Measurements from ENCODE around the gene ANKMY2. TPM values are rescaled to one million over a fixed set of nuclear protein-coding genes. Genes with fewer than 3 reads are reported as not detected.

ANKMY2 gene
- total RNA-seq, 3 donors from 2014 or later: 5.7 to 7.1 (median 5.7) TPM

- no peak for ATAC-seq
- H3K9me3 Mint-ChIP-seq: no peaks in the 10 kb centered on the region
- peaks cover 66% of the 10 kb centered on the region for H3K4me1 Mint-ChIP-seq (ENCODE audit: low read depth)
- no peak for DNase-seq
- no peaks in the 10 kb centered on the region for H3K27me3 Mint-ChIP-seq (ENCODE audit: low read depth)
- peaks cover 27% of the 10 kb centered on the region for H3K36me3 Mint-ChIP-seq (ENCODE audit: insufficient read depth)
- H3K4me3 Mint-ChIP-seq: peak overlapping the region; percentile 94
Measured at GRCh38 chr7:16649196-16649595, 3.6 kb upstream of the ANKMY2 start.

GRCh38 chr7:16648551-16648950 is 3.0 kb upstream of the ANKMY2 start:
- Mint-ChIP-seq H3K36me3 (ENCODE audit: insufficient read depth) (peaks cover 26% of the 10 kb centered on the region), H3K4me3 (peak overlapping the region; percentile 94), H3K9me3 (no peaks in the 10 kb centered on the region)

GRCh38 chr7:16647435-16647960 is 1.9 kb upstream of the ANKMY2 start:
- no peak for DNase-seq

More at GRCh38 chr7:16648551-16648950, 3.0 kb upstream of the ANKMY2 start:
- H3K4me1 Mint-ChIP-seq (ENCODE audit: low read depth): peaks cover 71% of the 10 kb centered on the region
- no peak for ATAC-seq
- no peak for DNase-seq
- no peaks in the 10 kb centered on the region for H3K27me3 Mint-ChIP-seq (ENCODE audit: low read depth)

GRCh38 chr7:16646472-16647072 is 1.0 kb upstream of the ANKMY2 start:
- Mint-ChIP-seq H3K4me1 (ENCODE audit: low read depth) (peaks cover 63% of the 10 kb centered on the region), H3K9me3 (no peaks in the 10 kb centered on the region), H3K27me3 (ENCODE audit: low read depth) (no peaks in the 10 kb centered on the region), H3K36me3 (ENCODE audit: insufficient read depth) (peaks cover 22% of the 10 kb centered on the region), H3K4me3 (peak overlapping the region; percentile 94)
- ATAC-seq: peak in 1 of 2 donors; percentile 6
- no peak for DNase-seq

More at GRCh38 chr7:16647435-16647960, 1.9 kb upstream of the ANKMY2 start:
- H3K4me3 Mint-ChIP-seq: peak overlapping the region; percentile 94
- peaks cover 22% of the 10 kb centered on the region for H3K36me3 Mint-ChIP-seq (ENCODE audit: insufficient read depth)
- no peak for ATAC-seq
- peaks cover 71% of the 10 kb centered on the region for H3K4me1 Mint-ChIP-seq (ENCODE audit: low read depth)
- no peaks in the 10 kb centered on the region for H3K27me3 Mint-ChIP-seq (ENCODE audit: low read depth)
- no peaks in the 10 kb centered on the region for H3K9me3 Mint-ChIP-seq

- DNase-seq: peak; percentile 39
- ATAC-seq: peak; percentile 15 to 18
- Mint-ChIP-seq H3K27me3 (ENCODE audit: low read depth) (no peaks in the 10 kb centered on the region), H3K4me1 (ENCODE audit: low read depth) (peaks cover 50% of the 10 kb centered on the region), H3K4me3 (peak overlapping the region; percentile 94), H3K36me3 (ENCODE audit: insufficient read depth) (peaks cover 18% of the 10 kb centered on the region), H3K9me3 (no peaks in the 10 kb centered on the region)
Measured at GRCh38 chr7:16644636-16645592, 640 bp downstream of the ANKMY2 start.

- ATAC-seq: no peak
- no peak for DNase-seq
- Mint-ChIP-seq H3K36me3 (ENCODE audit: insufficient read depth) (peaks cover 15% of the 10 kb centered on the region), H3K27me3 (ENCODE audit: low read depth) (no peaks in the 10 kb centered on the region), H3K4me1 (ENCODE audit: low read depth) (peaks cover 45% of the 10 kb centered on the region), H3K4me3 (peak overlapping the region; percentile 94), H3K9me3 (no peaks in the 10 kb centered on the region)
Measured at GRCh38 chr7:16644157-16644556, 1.4 kb downstream of the ANKMY2 start.

GRCh38 chr7:16638282-16639280 is 7.0 kb downstream of the ANKMY2 start:
- no peak for ATAC-seq
- Mint-ChIP-seq H3K4me3 (no peak overlapping the region), H3K36me3 (ENCODE audit: insufficient read depth) (peaks cover 8% of the 10 kb centered on the region), H3K4me1 (ENCODE audit: low read depth) (peaks cover 8% of the 10 kb centered on the region), H3K27me3 (ENCODE audit: low read depth) (no peaks in the 10 kb centered on the region), H3K9me3 (no peaks in the 10 kb centered on the region)
- no peak for DNase-seq

- no peaks in the 10 kb centered on the region for H3K9me3 Mint-ChIP-seq
- DNase-seq: no peak
- ATAC-seq: no peak
- H3K4me1 Mint-ChIP-seq (ENCODE audit: low read depth): peaks cover 2% of the 10 kb centered on the region
- no peak overlapping the region for H3K4me3 Mint-ChIP-seq
- peaks cover 10% of the 10 kb centered on the region for H3K36me3 Mint-ChIP-seq (ENCODE audit: insufficient read depth)
- no peaks in the 10 kb centered on the region for H3K27me3 Mint-ChIP-seq (ENCODE audit: low read depth)
Measured at GRCh38 chr7:16637379-16637778, 8.2 kb downstream of the ANKMY2 start.

GRCh38 chr7:16636555-16637101 is 8.9 kb downstream of the ANKMY2 start:
- H3K4me1 Mint-ChIP-seq (ENCODE audit: low read depth): no peaks in the 10 kb centered on the region
- DNase-seq (no peak), ATAC-seq (no peak)
- H3K36me3 Mint-ChIP-seq (ENCODE audit: insufficient read depth): peaks cover 14% of the 10 kb centered on the region
- H3K4me3 Mint-ChIP-seq: no peak overlapping the region
- H3K27me3 Mint-ChIP-seq (ENCODE audit: low read depth): no peaks in the 10 kb centered on the region
- H3K9me3 Mint-ChIP-seq: no peaks in the 10 kb centered on the region

- H3K27me3 Mint-ChIP-seq (ENCODE audit: low read depth): no peaks in the 10 kb centered on the region
- DNase-seq (no peak), ATAC-seq (no peak)
- peaks cover 14% of the 10 kb centered on the region for H3K36me3 Mint-ChIP-seq (ENCODE audit: insufficient read depth)
- H3K4me1 Mint-ChIP-seq (ENCODE audit: low read depth): no peaks in the 10 kb centered on the region
- H3K4me3 Mint-ChIP-seq: no peak overlapping the region
- no peaks in the 10 kb centered on the region for H3K9me3 Mint-ChIP-seq
Measured at GRCh38 chr7:16634271-16634738, 11.2 kb downstream of the ANKMY2 start.

- no peak overlapping the region for H3K4me3 Mint-ChIP-seq
- H3K36me3 Mint-ChIP-seq (ENCODE audit: insufficient read depth): peaks cover 11% of the 10 kb centered on the region
- H3K4me1 Mint-ChIP-seq (ENCODE audit: low read depth): no peaks in the 10 kb centered on the region
- H3K27me3 Mint-ChIP-seq (ENCODE audit: low read depth): no peaks in the 10 kb centered on the region
- H3K9me3 Mint-ChIP-seq: no peaks in the 10 kb centered on the region
- ATAC-seq (no peak), DNase-seq (no peak)
Measured at GRCh38 chr7:16630654-16631053, 14.9 kb downstream of the ANKMY2 start.

GRCh38 chr7:16627236-16627635 is 18.3 kb downstream of the ANKMY2 start:
- no peak overlapping the region for H3K4me3 Mint-ChIP-seq
- H3K4me1 Mint-ChIP-seq (ENCODE audit: low read depth): no peaks in the 10 kb centered on the region
- DNase-seq: no peak
- H3K27me3 Mint-ChIP-seq (ENCODE audit: low read depth): no peaks in the 10 kb centered on the region
- H3K9me3 Mint-ChIP-seq: no peaks in the 10 kb centered on the region
- peaks cover 21% of the 10 kb centered on the region for H3K36me3 Mint-ChIP-seq (ENCODE audit: insufficient read depth)
- no peak for ATAC-seq

GRCh38 chr7:16626388-16626787 is 19.2 kb downstream of the ANKMY2 start:
- Mint-ChIP-seq H3K27me3 (ENCODE audit: low read depth) (no peaks in the 10 kb centered on the region), H3K4me3 (no peak overlapping the region), H3K9me3 (no peaks in the 10 kb centered on the region), H3K36me3 (ENCODE audit: insufficient read depth) (peaks cover 20% of the 10 kb centered on the region), H3K4me1 (ENCODE audit: low read depth) (no peaks in the 10 kb centered on the region)
- ATAC-seq (no peak), DNase-seq (no peak)

All from activated T-cell treated with anti-CD3 and anti-CD28 coated beads, Interleukin-2, amount 50 U/mL, for 4 hours (primary cell).